Nephron (organoid): ENCODE measurements around the gene ITCH.
"Not testable (repeated sequence)": the region's sequence is repeated elsewhere in the genome, so short reads cannot be mapped to it uniquely, and the experiment has no call there.

Source experiments
- H3K27ac Mint-ChIP-seq, 3 experiments: 2 replicates each; pipeline ENCODE4 v1.8.0; 2020; ENCODE audit warnings: mixed read lengths in 3 of 3, mild to moderate bottlenecking in 2 of 3, moderate library complexity in 1 of 3
- H3K27me3 Mint-ChIP-seq: 2 replicates; pipeline ENCODE4 v1.8.0; 2021; ENCODE audit warnings: low read depth, mild to moderate bottlenecking, moderate library complexity, mixed read lengths
- H3K36me3 Mint-ChIP-seq: 2 replicates; pipeline ENCODE4 v1.8.0; 2020; ENCODE audit warnings: low read depth, mixed read lengths
- H3K4me1 Mint-ChIP-seq: 2 replicates; pipeline ENCODE4 v1.8.0; 2020; ENCODE audit warnings: mixed read lengths
- H3K4me3 Mint-ChIP-seq, 3 experiments: 2 replicates each; pipeline ENCODE4 v1.8.0; 2020; ENCODE audit warnings: mild to moderate bottlenecking in 3 of 3, mixed read lengths in 3 of 3, moderate library complexity in 2 of 3
- H3K9me3 Mint-ChIP-seq: 2 replicates; pipeline ENCODE4 v1.8.0; 2020; ENCODE audit warnings: mixed read lengths
- TF ChIP-seq, protein P1 (sequence below), 3 experiments: fragments of 200-600 bp; sonication (generic); IDR thresholded peaks; one replicate each; pipeline ENCODE4 v1.5.0; 2021; ENCODE audit warnings: antibody characterized with exemption in 3 of 3; ENCODE audit not compliant: unreplicated experiment in 3 of 3

ITCH gene

DNA sequence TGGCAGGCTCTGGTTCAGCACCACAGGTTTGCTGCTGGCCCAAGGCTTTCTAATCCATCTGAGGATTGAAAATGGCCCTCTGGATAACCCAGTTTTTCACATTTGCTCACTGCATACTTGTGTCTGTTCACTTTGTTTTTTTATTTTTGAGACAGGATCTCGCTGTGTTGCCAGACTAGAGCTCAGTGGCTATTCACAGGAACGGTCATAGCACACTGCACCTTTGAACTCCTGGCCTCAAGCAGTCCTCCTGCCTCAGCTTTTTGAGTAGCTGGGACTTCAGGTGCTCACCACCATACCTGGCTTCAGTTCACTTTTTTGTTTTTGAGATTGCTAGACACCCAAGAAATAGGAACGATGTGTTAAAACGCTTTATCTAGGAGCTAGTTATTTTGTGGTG, 57.9 kb downstream of the ITCH start:
- H3K36me3 Mint-ChIP-seq: peaks cover 80% of the 10 kb centered on the region
- H3K27ac Mint-ChIP-seq: peak overlapping the region in 1 of 3 experiments; percentile 58
- H3K4me1 Mint-ChIP-seq: no peaks in the 10 kb centered on the region
- H3K27me3 Mint-ChIP-seq: no peaks in the 10 kb centered on the region
- H3K4me3 Mint-ChIP-seq: no peak overlapping the region
- H3K9me3 Mint-ChIP-seq: no peaks in the 10 kb centered on the region
- TF ChIP-seq, protein P1, sequence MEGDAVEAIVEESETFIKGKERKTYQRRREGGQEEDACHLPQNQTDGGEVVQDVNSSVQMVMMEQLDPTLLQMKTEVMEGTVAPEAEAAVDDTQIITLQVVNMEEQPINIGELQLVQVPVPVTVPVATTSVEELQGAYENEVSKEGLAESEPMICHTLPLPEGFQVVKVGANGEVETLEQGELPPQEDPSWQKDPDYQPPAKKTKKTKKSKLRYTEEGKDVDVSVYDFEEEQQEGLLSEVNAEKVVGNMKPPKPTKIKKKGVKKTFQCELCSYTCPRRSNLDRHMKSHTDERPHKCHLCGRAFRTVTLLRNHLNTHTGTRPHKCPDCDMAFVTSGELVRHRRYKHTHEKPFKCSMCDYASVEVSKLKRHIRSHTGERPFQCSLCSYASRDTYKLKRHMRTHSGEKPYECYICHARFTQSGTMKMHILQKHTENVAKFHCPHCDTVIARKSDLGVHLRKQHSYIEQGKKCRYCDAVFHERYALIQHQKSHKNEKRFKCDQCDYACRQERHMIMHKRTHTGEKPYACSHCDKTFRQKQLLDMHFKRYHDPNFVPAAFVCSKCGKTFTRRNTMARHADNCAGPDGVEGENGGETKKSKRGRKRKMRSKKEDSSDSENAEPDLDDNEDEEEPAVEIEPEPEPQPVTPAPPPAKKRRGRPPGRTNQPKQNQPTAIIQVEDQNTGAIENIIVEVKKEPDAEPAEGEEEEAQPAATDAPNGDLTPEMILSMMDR (IDR thresholded peaks at IDR 0.05; ENCODE audit: unreplicated experiment in 3 of 3): no peak

DNA sequence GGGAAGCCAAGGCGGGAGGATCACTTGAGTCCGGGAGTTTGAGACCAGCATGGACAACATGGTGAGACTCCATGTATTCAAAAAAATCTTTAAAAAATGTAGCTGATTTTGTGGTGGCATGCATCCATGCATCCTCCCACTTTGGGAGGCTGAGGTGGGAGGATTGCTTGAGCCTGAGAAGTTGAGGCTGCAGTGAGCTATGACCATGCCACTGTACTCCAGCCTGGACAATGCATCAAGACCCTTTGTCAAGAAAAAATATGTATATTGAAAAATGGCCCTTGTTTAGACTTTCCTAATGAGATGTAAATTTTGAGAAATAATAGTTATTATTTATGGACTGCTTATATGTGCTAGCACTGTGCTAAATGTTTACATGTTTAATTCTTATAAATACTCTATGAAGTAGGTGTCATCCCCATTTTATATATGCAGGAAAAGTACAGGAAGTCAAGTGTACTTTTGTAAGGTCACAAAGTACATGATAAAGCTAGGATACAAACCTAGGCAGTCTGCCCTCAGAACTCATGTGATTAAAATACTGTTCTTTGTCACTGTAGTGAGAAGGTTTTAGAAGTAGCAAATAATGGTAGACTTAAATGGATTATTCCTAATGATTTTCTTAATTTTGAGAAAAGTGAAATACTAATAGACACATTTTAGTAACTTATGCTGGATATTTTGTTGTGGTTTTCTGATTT, 58.8 kb downstream of the ITCH start:
- no peak overlapping the region for H3K27ac Mint-ChIP-seq
- H3K27me3 Mint-ChIP-seq: no peaks in the 10 kb centered on the region
- H3K4me1 Mint-ChIP-seq: no peaks in the 10 kb centered on the region
- TF ChIP-seq, protein P1 (IDR thresholded peaks at IDR 0.05; ENCODE audit: unreplicated experiment in 3 of 3): no peak
- no peak overlapping the region for H3K4me3 Mint-ChIP-seq
- H3K36me3 Mint-ChIP-seq: peaks cover 78% of the 10 kb centered on the region
- no peaks in the 10 kb centered on the region for H3K9me3 Mint-ChIP-seq

- H3K4me3 Mint-ChIP-seq, H3K27me3 Mint-ChIP-seq, H3K9me3 Mint-ChIP-seq, H3K4me1 Mint-ChIP-seq: not testable (repeated sequence)
- Mint-ChIP-seq H3K36me3 (peaks cover 79% of the 10 kb centered on the region), H3K27ac (peak overlapping the region; percentile 0 to 46 (median 15))
Observed at GRCh38 chr20:34425032-34425690, 62.1 kb downstream of the ITCH start.

DNA sequence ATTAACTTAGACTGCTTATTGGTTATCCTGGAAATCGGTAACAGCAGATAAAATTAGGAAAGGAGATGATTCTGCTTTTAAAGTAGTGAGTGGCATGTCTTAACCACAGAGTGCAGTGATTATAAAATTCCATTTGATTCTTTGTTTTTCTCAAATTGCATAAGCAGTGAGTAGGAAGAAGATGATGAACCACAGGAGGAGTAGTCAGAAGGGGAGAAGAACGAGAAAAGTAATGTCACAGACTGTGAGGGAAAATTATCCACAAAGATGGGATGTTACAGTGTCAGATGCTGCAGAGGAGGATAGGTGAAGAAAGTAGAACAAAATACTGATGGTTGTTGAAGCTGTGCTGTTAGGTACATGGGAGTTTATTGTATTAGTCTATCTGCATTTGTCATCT, 63.0 kb downstream of the ITCH start:
- Mint-ChIP-seq H3K27ac (no peak overlapping the region), H3K9me3 (no peaks in the 10 kb centered on the region), H3K4me3 (no peak overlapping the region), H3K36me3 (peaks cover 77% of the 10 kb centered on the region), H3K27me3 (no peaks in the 10 kb centered on the region), H3K4me1 (no peaks in the 10 kb centered on the region)
- TF ChIP-seq, protein P1 (IDR thresholded peaks at IDR 0.05; ENCODE audit: unreplicated experiment in 3 of 3): no peak

DNA sequence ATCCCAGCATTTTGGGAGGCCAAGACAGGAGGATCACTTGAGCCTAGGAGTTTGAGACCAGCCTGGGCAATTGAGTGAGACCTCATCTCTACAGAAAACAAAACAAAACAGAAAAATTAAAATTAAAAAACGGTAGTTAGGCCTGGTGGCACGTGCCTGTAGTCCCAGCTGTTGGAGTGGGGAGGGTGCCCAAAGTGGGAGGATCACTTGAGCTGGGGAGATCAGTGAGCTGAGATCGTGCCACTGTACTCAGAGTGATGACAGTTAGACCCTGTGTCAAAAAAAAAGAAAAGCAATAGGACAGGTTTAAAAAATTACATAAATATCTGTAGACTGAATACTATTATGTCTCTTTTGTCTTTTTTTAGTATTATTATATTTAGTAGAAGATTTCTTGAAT, 64.3 kb downstream of the ITCH start:
- peaks cover 70% of the 10 kb centered on the region for H3K36me3 Mint-ChIP-seq

DNA sequence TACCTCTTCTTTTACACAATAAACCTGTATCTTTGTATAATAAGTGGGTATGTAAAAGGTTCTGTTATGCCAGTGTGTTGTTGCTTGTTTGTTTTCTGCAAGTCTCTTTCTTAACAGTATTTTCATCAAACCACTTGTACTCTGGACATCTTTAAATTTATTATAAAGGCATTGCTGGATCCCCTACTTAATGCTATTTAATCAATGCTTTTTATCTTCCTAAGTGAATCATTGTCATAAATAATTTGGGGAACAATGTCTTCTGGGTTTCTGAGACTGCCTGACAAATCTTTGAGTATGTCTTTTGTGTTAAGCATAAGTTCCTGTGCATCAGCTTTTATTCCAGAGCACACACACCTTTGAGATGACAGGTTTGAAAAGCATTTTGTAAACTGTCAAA, 64.7 kb downstream of the ITCH start:
- Mint-ChIP-seq H3K4me1 (no peaks in the 10 kb centered on the region), H3K27ac (no peak overlapping the region), H3K9me3 (no peaks in the 10 kb centered on the region), H3K27me3 (no peaks in the 10 kb centered on the region), H3K4me3 (no peak overlapping the region), H3K36me3 (peaks cover 70% of the 10 kb centered on the region)
- TF ChIP-seq, protein P1 (IDR thresholded peaks at IDR 0.05; ENCODE audit: unreplicated experiment in 3 of 3): no peak

More for the DNA sequence above, 64.3 kb downstream of the ITCH start:
- no peaks in the 10 kb centered on the region for H3K27me3 Mint-ChIP-seq
- no peak overlapping the region for H3K27ac Mint-ChIP-seq
- no peaks in the 10 kb centered on the region for H3K4me1 Mint-ChIP-seq
- no peak overlapping the region for H3K4me3 Mint-ChIP-seq
- H3K9me3 Mint-ChIP-seq: no peaks in the 10 kb centered on the region
- TF ChIP-seq, protein P1 (IDR thresholded peaks at IDR 0.05; ENCODE audit: unreplicated experiment in 3 of 3): no peak
